PC-3 (cell line): ENCODE results near the gene LCORL.

Source experiments
- CTCF ChIP-seq: fragments of 300-600 bp; sonication (generic); conservative IDR thresholded peaks from 2 replicates; pipeline ENCODE4 v1.5.1; 2017; ENCODE audit warnings: antibody characterized with exemption, low read depth, mild to moderate bottlenecking, low read length
- EZH2 ChIP-seq: fragments of 300-600 bp; sonication (generic); IDR thresholded peaks from one replicate; pipeline ENCODE4 v1.6.1; 2017; ENCODE audit warnings: antibody characterized with exemption, mild to moderate bottlenecking, low read length; ENCODE audit not compliant: unreplicated experiment

GRCh38 chr4:17876943-17877342 is 144.6 kb downstream of the LCORL start:
- TF ChIP-seq CTCF (no peak), EZH2 (no peak)
